Fibroblast of skin of abdomen (primary cell): ENCODE data around the gene PIK3R4. TPM values are rescaled to one million over a fixed set of nuclear protein-coding genes. Genes with fewer than 3 reads are reported as not detected.

Source experiments
- DNase-seq: peaks from one replicate; pipeline ENCODE4 v3.0.0-alpha.2; 2013
- polyA plus RNA-seq, 2 experiments: library from polyadenylated mRNA; unstranded; fragments of 120-200 nt; gene quantifications; one replicate each; pipeline ENCODE4 v1.2.1, GENCODE V29; 2013; ENCODE audit not compliant: insufficient read length in 2 of 2

The PIK3R4 gene
- 22.5 TPM for polyA plus RNA-seq (2013, experiment 1 of 2; ENCODE audit: insufficient read length)
- polyA plus RNA-seq (2013, experiment 2 of 2; ENCODE audit: insufficient read length): 18.9 TPM

GRCh38 chr3:130746246-130747039, at the start of gene PIK3R4:
Gene PIK3R4 (minus strand): TSS chr3:130746829. CDS start chr3:130745218, 1,611 bp downstream.
- peak; percentile 98 for DNase-seq

GRCh38 chr3:130795396-130795795, 48.8 kb upstream of the PIK3R4 start:
- DNase-seq: no peak

DNA sequence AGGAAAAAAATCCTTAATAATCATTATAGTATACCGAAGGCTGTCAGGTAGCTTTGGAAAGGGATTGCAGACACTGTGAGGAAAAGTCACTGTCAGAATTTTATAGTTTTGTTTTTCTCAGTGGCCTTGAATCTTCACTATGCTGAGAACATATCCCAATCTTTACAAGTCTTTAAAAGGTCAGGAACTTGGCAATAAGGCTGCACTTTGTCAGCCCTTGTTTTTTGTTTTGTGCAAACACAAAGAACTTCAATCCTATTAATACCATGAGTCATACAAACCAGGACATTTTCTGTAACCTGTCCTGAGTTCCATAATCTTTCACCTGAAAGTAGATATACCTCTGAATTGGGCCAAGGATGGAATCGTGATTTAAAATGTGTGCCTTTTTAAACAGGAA, 45.6 kb upstream of the PIK3R4 start:
- no peak for DNase-seq

- DNase-seq: no peak
Observed at GRCh38 chr3:130789782-130790322, 43.2 kb upstream of the PIK3R4 start.

DNA sequence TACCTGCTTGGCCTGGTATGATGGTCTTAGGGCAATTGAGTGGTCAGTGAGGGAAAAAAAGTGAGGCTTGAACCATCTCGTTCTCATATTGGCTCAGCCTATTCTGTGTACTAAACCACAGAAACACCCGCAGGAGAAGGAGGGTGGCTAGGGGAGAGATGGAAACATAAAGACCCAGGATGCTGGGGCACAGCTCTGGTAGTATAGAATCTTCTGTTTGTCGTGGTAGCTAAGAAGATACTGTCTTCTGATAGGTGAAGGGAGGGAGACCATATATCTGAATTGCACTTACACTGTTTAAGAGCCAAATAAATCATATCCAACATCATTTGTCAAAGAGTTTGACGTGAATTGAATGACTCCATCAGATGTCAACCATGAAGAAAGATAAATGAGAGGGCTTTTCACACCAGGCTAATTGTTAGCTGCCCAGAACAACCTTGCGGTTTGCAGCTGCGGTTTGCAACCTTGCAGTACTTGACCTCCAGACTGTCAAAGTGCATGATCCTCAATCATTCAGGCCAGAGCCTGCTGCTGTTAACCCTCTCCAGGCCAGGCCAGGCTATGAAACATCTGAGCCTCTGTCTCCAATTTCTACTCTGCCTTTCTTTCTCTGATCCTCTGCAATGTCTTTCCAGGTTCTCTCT, 40.9 kb upstream of the PIK3R4 start:
- DNase-seq: no peak

DNA sequence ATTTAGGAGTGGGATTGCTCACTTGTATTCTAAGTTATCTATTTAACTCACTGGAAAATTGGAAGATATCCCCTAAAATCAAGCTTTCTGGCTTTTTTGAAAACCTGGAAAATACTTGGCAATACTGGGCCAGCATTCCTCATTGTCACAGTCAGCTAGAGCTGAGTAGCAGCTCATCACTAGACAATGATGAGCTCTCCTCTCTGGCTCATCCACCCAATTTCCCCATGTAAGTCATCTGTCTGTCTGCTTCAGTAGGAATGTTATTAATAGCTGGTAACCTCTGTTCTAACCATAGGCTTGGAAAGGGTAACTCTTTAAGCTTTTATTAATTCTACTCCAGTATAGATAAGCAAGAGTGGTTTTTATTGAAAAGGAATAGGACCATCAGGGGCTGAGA, 39.7 kb upstream of the PIK3R4 start:
- no peak for DNase-seq

GRCh38 chr3:130783629-130784028, 37.0 kb upstream of the PIK3R4 start:
- DNase-seq: no peak

DNA sequence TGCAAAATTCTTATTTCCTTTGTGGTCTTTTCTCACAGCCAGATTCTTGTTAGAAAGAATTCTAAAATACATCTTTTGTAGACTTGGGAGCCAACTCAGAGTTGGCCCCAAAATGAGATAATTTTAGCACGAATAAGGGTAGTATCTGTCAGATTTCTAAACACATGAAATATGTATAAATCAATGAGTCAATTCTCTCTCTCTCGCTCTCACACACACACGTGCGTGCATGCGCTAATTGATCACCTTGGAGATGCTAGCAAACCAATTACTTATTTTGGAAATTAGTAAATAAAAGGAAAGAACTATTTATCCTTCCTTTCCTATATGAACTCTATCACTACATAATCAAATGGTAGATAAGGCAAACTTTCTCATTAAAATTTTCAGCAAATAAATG, 32.9 kb upstream of the PIK3R4 start:
- no peak for DNase-seq

DNA sequence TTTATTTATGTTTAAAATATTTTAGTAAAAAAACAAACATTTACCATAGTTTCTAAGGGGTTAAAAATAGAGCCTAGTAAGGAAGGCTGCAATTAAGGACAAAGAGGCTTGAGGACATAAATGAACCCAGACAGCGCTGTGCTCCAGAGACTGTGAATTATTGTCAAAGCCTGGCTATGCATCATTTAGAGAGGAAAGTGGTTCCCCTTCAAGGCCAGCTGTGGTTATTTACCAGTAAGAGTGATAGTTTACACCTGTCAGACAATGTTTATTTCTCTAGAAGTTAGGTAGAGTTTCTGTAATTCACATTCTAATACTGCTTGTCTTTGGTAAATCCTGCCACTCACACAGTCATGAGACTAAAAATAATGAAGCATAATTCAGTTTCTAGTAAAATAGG, 32.4 kb upstream of the PIK3R4 start:
- DNase-seq: no peak

- DNase-seq: no peak
Observed at GRCh38 chr3:130773366-130773765, 26.7 kb upstream of the PIK3R4 start.

DNA sequence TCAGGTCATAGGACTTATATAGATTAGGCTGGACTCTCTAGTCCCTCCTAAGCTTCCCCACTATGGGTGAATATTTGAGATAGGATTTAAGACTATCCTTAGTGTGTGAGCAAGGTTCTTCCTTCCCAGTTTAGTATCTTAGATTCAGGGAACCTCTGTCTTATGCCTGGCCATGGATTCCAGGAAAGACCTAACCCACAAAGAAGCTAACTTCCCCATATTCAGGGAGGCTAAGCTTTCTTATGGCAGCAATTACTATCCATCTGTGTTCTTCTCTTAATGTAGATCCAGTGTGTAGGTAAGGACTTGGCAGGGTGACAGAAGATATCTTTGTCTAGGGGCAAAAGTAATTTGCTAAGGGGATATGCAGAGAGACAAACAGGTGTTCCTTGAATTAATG, 25.5 kb upstream of the PIK3R4 start:
- no peak for DNase-seq

DNA sequence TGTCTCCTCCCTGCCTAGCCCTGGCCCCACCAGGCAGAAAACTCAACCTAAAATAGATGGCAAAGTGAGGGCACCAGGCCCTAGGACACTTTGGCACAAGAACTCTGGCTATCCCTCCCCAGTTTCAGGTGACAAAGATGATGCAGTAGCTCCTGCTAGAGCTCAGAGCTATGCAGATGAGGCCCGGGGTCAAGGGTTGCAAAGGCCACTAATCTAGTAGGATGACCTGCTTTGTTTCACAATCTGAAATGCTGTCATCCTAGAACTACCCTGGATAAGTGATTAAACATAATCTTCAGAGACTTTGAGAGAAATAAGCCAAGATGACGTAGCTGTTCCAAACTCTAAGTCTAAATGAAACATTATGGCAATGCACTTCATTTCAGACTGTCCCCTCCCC, 24.0 kb upstream of the PIK3R4 start:
- no peak for DNase-seq

- no peak for DNase-seq
Observed at GRCh38 chr3:130761730-130762311, 15.2 kb upstream of the PIK3R4 start.

DNA sequence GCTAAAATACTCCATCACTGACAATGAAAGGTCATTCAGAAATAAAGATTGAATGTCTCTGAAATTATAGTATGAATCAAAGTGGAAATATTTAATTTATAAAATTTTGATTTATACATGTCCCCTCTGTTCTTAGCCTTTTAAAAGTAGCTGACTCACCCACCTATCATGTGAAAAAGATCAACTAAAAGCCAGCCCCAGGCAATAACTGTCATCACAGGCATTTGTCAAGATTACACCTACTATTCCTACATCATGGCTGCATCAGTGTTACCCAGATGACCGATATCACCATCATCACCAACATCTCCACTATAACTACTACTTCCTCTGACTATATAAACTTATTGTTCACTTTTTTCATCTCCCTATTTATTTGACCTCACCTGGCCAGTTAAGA, 14.3 kb upstream of the PIK3R4 start:
- DNase-seq: peak; percentile 6

- peak; percentile 43 for DNase-seq
Observed at GRCh38 chr3:130759692-130760338, 13.2 kb upstream of the PIK3R4 start.

GRCh38 chr3:130758624-130759369, 12.2 kb upstream of the PIK3R4 start:
- no peak for DNase-seq

DNA sequence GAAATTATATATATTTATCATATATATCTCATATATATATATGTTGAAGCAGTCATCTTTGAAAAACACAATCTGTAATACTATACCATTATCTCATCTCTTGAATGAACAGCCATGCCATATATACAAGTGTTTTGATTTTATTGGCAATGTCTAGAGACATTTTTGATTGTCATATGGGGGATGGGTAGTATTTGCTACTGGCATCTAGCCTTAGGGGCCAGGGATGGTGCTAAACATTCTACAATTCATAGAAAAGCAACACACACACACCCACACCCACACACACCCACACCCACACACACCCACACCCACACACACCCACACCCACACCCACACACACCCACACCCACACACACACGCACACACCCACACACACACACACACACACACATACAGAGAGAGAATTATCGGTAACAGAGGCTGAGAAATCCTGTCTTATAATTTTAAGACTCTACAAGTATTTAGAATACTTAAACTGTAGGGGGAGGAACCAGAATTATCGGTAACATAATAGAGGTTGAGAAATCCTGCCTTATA, 11.1 kb upstream of the PIK3R4 start:
- no peak for DNase-seq

GRCh38 chr3:130755666-130756065, 9.0 kb upstream of the PIK3R4 start:
- no peak for DNase-seq

- DNase-seq: peak; percentile 80
Observed at GRCh38 chr3:130748981-130749380, 2.4 kb upstream of the PIK3R4 start.

- DNase-seq: no peak
Observed at GRCh38 chr3:130748467-130748861, 1.8 kb upstream of the PIK3R4 start.

- DNase-seq: no peak
Observed at GRCh38 chr3:130743354-130743753, 3.3 kb downstream of the PIK3R4 start.
